ENCODE data around the gene LCT. TPM values are rescaled to one million over a fixed set of nuclear protein-coding genes. Genes with fewer than 3 reads are reported as not detected.
"Not testable (repeated sequence)": the region's sequence is repeated elsewhere in the genome, so short reads cannot be mapped to it uniquely, and the experiment has no call there.

LCT gene
- total RNA-seq, 2 experiments from 2014 or later = 0.02 to 0.05 TPM

DNA sequence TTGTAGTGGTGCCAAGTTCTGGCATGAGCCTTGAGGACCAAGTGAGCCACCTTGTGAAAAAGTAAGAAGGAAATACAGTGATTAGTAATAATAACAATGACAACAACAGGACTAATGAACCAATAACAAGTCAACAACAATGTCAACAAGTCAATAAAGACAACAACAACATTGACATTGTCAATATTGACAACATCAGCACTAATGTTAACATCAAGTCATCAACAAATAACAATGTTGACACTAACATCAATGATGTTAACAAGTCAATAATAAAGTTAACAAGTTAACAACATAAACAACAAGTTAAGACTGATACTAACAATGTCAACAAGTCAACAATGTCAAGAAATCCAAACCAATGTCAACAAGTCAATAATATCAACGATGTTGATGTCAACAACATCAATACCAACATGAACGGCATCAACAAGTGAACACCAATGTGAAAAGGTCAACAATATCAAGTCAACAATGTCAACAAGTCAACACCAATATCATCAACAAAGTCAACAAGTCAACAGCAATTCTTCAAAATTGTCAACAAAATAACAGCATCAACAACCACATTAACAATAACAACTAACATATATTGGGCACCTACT, 24.0 kb downstream of the LCT start:
- DNase-seq = no peak
- POLR2A ChIA-PET = no interaction called here
- Mint-ChIP-seq H3K27me3 (peaks cover 2% of the 10 kb centered on the region), H3K9me3 (no peaks in the 10 kb centered on the region), H3K4me1 (ENCODE audit: low read depth) (peaks cover 15% of the 10 kb centered on the region), H3K36me3 (peaks cover 2% of the 10 kb centered on the region), H3K4me3 (no peak overlapping the region), H3K27ac (no peak overlapping the region)
- CTCF ChIA-PET = interaction anchor here (11.1 kb wide), 1 partner anchor 16 kb away, joined by 77 read pairs; no protein-coding TSS in a partner anchor
- intact Hi-C loops (cut with micrococcal nuclease) = no loop called here

DNA sequence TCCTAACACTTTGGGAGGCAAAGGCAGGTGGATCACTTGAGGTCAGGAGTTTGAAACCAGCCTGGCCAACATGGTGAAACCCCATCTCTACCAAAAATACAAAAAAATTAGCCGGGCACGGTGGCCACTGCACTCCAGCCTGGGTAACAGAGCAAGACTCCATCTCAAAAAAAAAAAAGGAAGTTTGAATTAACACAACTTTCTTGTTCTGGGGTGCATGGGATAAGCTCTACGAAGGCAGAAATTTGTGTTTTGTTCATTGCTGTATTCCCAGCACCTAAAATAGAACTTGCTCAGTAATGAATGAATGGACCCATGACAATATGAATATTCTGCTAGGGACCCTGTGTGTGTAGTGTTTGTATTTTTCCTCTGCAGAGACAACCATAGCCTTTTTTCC, 29.1 kb downstream of the LCT start:
- H3K9me3 Mint-ChIP-seq; intact Hi-C loops (cut with micrococcal nuclease); H3K27ac Mint-ChIP-seq; POLR2A ChIA-PET; H3K4me3 Mint-ChIP-seq; H3K36me3 Mint-ChIP-seq; DNase-seq; H3K4me1 Mint-ChIP-seq (ENCODE audit: low read depth); H3K27me3 Mint-ChIP-seq: not testable (repeated sequence)
- CTCF ChIA-PET = interaction anchor here (1.0 to 1.6 kb wide), 3 partner anchors 10 to 12 kb away, joined by 3 to 4 read pairs (median 3); no protein-coding TSS in a partner anchor

DNA sequence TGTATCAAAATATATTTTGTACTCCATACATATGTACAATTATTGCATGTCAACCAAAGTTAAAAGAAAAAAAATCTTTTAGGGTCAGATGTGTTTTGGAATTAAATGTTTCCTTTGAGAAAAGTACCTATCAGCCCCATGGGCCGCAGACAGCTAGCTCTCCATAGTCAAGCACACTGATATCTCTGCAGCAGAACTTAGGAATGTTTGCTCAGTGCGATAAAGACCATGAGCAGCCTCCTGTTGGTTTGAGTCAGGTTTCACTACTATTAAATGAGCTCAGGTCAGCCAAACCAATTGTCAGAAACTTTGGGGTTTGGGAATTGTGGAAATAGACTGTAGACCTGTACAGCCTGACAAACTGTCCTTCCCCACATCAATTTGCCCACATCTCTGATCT, 33.7 kb downstream of the LCT start:
- Mint-ChIP-seq H3K36me3 (peaks cover 6% of the 10 kb centered on the region), H3K4me3 (no peak overlapping the region), H3K27ac (no peak overlapping the region), H3K4me1 (ENCODE audit: low read depth) (no peaks in the 10 kb centered on the region), H3K27me3 (no peaks in the 10 kb centered on the region), H3K9me3 (peaks cover 28% of the 10 kb centered on the region)
- intact Hi-C loops (cut with micrococcal nuclease) = no loop called here
- ChIA-PET POLR2A (no interaction called here), CTCF (no interaction called here)
- no peak for DNase-seq

DNA sequence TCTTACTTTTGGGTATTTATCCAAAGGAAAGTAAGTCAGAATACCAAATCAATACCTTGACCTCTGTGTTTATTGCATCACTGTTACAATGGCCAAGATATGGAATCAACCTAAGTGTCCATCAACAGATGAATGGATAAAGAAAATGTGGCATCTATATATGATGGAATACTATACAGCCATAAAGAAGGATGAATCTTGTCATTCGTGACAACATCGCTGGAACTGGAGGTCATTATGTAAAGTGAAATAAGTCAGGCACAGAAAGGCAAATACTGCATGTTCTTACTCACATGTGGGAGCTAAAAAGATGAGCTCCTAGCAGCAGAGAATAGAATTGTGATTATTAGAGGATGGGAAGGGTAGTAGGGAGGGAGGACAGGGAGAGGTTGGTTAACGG, 34.6 kb downstream of the LCT start:
- H3K4me3 Mint-ChIP-seq = no peak overlapping the region
- H3K27me3 Mint-ChIP-seq = no peaks in the 10 kb centered on the region
- H3K36me3 Mint-ChIP-seq = peaks cover 6% of the 10 kb centered on the region
- peaks cover 28% of the 10 kb centered on the region for H3K9me3 Mint-ChIP-seq
- no peak for DNase-seq
- intact Hi-C loops (cut with micrococcal nuclease) = no loop called here
- POLR2A ChIA-PET = no interaction called here
- CTCF ChIA-PET = interaction anchor here (0.6 to 1.2 kb wide), 2 partner anchors 18 to 369 kb away, joined by 3 to 4 read pairs; no protein-coding TSS in a partner anchor
- peaks cover 2% of the 10 kb centered on the region for H3K4me1 Mint-ChIP-seq (ENCODE audit: low read depth)
- H3K27ac Mint-ChIP-seq = no peak overlapping the region

DNA sequence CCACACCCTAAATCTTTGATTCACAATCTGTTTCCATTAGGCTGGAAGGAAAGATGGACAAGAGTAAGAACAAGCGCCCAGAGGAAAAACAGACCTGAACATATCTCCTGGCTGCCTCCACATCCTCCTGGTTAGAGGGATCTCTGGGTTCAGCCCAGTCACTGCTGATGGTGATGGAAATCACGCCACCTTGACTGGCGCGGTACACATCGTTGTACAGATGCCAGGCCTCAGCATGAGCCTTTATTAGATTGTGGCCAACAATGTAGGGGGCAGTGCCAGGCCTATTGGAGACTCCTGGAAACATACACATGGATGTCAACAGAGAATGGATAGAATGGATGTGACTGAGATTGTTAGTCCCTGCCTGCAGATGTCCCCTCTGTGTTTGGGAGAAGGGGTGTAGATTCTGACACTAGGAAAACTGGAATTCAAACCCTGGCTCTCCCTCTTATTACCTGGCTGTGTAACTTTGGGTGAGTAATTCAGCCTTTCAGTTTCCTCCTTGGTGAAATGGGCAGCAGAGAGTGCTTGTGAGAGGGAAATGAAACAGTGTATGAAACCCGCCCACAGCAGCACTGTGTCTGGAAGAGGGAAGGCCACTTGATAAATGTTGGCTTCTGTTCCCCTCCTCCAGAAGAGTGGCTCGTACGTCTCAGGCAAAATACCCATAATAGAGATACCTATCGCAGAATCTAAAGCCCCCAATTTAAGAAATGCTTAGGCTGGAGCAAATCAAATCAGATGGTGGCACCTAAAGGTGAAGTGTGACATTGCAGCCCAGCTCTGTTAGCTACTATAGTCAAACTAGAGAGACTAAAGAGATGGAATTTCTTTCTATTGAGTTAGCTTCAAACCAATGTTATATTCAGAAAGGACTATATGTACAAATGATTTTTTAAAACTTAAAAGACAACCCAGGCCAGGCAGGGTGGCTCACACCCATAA, 36.2 kb downstream of the LCT start:
- Mint-ChIP-seq H3K36me3 (peaks cover 6% of the 10 kb centered on the region), H3K27ac (no peak overlapping the region), H3K9me3 (peaks cover 28% of the 10 kb centered on the region), H3K4me3 (no peak overlapping the region), H3K4me1 (ENCODE audit: low read depth) (peaks cover 3% of the 10 kb centered on the region), H3K27me3 (no peaks in the 10 kb centered on the region)
- no peak for DNase-seq
- ChIA-PET POLR2A (no interaction called here), CTCF (interaction anchor here (1.0 to 6.5 kb wide), 2 partner anchors 10 to 15 kb away, joined by 4 to 77 read pairs; no protein-coding TSS in a partner anchor)
- intact Hi-C loops (cut with micrococcal nuclease) = no loop called here

DNA sequence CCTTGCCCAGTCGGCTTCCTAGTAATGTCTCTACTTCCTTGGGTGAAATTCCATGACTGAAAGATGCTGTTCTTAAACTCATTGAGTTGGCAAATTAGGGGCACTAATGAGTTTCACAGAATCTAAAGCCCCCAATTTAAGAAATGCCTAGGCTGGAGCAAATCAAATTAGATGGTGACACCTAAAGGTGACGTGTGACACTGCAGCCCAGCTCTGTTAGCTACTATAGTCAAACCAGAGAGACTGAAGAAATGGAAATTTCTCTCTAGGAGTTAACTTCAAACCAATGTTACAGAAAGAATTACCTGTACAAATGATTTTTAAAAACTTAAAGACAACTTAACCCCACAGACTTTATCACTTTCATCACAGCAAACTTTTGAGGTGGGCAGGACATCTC, 37.2 kb downstream of the LCT start:
- ChIA-PET CTCF (interaction anchor here (0.7 to 6.5 kb wide), 5 partner anchors 9 to 67 kb away, joined by 3 to 77 read pairs (median 4); no protein-coding TSS in a partner anchor), POLR2A (no interaction called here)
- Mint-ChIP-seq H3K4me3 (no peak overlapping the region), H3K36me3 (peaks cover 6% of the 10 kb centered on the region), H3K4me1 (ENCODE audit: low read depth) (peaks cover 5% of the 10 kb centered on the region), H3K9me3 (peaks cover 28% of the 10 kb centered on the region), H3K27me3 (no peaks in the 10 kb centered on the region), H3K27ac (no peak overlapping the region)
- intact Hi-C loops (cut with micrococcal nuclease) = loop anchor here (5.0 to 10.0 kb wide), 2 partner anchors 185 to 327 kb away; no protein-coding TSS in a partner anchor
- no peak for DNase-seq

DNA sequence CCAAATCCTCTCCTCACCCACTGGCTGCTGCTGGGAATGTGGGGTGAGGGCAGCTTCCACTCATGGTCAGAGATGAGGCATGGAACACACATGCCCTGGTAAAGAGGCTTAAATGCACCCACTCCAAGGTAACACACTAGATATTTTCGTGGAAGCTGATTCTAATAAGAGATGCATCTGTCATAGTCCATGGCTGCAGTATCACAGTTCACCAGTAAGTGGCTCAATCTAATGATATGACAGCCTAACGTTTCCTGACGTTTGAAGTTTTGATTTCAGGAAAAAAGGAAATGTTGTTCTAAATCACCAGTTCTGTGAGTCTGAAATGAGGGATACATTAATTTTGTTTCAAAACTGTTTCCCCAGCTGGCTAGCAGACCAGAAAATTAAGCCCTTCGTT, 38.2 kb downstream of the LCT start:
- Mint-ChIP-seq H3K4me3 (no peak overlapping the region), H3K27me3 (no peaks in the 10 kb centered on the region), H3K27ac (no peak overlapping the region), H3K9me3 (peaks cover 28% of the 10 kb centered on the region), H3K36me3 (peaks cover 6% of the 10 kb centered on the region), H3K4me1 (ENCODE audit: low read depth) (peaks cover 8% of the 10 kb centered on the region)
- CTCF ChIA-PET = interaction anchor here (0.9 to 6.5 kb wide), 16 partner anchors 11 to 809 kb away, joined by 3 to 77 read pairs (median 11); partner anchors contain the start of gene LCT
- POLR2A ChIA-PET = no interaction called here
- DNase-seq = no peak
- intact Hi-C loops (cut with micrococcal nuclease) = loop anchor here (5.0 to 10.0 kb wide), 2 partner anchors 184 to 326 kb away; no protein-coding TSS in a partner anchor

DNA sequence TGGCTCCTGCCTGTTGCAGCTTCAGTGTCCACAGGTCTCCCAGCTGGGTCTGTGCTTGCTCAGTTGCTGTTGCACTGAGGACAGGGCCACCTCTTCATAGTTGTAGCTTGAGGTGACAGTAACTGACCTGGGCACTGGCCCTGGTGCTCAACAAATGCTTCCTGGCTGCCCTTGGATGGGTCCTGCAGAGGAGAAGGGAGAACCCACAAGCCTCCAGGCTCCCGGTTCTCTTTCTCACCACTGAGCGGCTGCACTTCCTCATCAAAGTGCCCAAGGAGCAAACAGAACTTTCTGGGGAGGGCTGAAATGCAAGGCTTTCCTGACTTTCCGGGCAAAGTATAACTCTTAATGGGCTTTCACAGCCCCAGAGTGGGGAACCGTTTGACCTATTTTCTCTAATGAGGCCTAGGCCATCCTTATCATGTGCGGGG, 38.7 kb downstream of the LCT start:
- Mint-ChIP-seq H3K36me3 (peaks cover 6% of the 10 kb centered on the region), H3K9me3 (peaks cover 28% of the 10 kb centered on the region), H3K27me3 (no peaks in the 10 kb centered on the region), H3K4me1 (ENCODE audit: low read depth) (peaks cover 8% of the 10 kb centered on the region), H3K27ac (no peak overlapping the region), H3K4me3 (no peak overlapping the region)
- CTCF ChIA-PET = interaction anchor here (0.6 to 6.5 kb wide), 33 partner anchors 8 to 809 kb away, joined by 3 to 77 read pairs (median 5); partner anchors contain the start of gene LCT
- POLR2A ChIA-PET = no interaction called here
- intact Hi-C loops (cut with micrococcal nuclease) = loop anchor here (5.0 to 10.0 kb wide), 2 partner anchors 183 to 326 kb away; no protein-coding TSS in a partner anchor
- no peak for DNase-seq

DNA sequence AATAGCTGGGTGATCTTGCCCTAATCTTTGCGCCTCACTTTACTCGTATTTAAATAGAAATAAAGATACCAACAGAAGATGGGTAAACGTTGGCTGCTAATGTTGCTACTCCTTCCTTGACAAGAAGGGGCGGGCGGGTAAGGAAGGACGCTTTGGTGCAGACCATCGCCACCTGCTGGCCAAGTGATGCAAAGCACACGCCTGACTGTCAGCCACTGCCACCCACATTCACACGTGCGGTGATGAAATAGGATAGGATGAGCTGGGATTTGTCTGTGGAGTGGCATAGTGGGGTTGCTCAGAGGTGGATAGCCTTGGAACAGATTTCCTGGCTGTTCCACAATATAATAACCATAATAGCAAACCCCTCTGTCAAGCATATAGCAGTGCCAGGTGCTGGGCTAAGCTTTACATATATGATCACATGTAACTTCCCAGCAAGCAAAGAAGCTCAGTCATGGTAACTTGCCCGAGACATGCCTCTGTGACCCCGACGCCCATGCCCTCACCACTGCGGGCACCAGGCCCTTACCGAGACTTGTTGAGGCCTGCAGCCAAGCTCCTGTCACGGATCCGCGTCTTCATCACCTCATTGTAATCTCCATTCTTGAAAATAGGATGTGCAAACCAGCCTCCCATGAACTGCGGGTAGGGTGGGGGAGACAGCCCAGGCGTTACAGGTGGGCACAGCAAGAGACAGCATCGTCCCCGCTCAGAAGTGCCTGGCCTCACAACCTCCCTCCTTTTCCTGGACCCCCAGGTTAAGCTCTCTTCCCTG, 39.3 kb downstream of the LCT start:
- intact Hi-C loops (cut with micrococcal nuclease) = loop anchor here (1.0 to 10.0 kb wide), 4 partner anchors 23 to 809 kb away; no protein-coding TSS in a partner anchor
- Mint-ChIP-seq H3K27me3 (no peaks in the 10 kb centered on the region), H3K4me1 (ENCODE audit: low read depth) (peaks cover 12% of the 10 kb centered on the region), H3K36me3 (peaks cover 6% of the 10 kb centered on the region), H3K27ac (no peak overlapping the region), H3K9me3 (peaks cover 28% of the 10 kb centered on the region), H3K4me3 (no peak overlapping the region)
- peak; percentile 89 for DNase-seq
- ChIA-PET CTCF (interaction anchor here (0.6 to 6.5 kb wide), 43 partner anchors 8 to 808 kb away, joined by 3 to 77 read pairs (median 4); partner anchors contain the start of gene LCT), POLR2A (no interaction called here)

DNA sequence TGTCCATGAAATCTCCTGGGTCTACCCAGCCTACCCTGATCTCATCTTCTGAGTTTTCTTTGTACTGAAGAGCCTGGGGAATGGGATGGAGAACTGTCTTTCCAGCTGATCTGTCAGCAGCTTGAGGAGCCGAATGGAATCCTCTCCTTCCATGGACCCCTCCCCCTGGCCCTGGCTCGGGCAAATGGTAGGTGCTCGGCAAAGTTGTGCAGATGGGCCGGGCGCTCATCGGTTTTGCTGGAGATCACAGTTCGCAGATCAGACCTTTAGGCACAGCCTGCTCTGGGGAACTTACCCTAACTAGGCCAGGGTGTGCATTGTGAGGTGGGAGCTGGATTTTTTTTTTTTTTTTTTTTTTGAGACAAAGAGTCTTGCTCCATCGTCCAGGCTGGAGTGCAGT, 40.4 kb downstream of the LCT start:
- intact Hi-C loops (cut with micrococcal nuclease) = loop anchor here (1.0 to 10.0 kb wide), 4 partner anchors 24 to 808 kb away; no protein-coding TSS in a partner anchor
- Mint-ChIP-seq H3K27ac (no peak overlapping the region), H3K4me1 (ENCODE audit: low read depth) (peaks cover 18% of the 10 kb centered on the region)

DNA sequence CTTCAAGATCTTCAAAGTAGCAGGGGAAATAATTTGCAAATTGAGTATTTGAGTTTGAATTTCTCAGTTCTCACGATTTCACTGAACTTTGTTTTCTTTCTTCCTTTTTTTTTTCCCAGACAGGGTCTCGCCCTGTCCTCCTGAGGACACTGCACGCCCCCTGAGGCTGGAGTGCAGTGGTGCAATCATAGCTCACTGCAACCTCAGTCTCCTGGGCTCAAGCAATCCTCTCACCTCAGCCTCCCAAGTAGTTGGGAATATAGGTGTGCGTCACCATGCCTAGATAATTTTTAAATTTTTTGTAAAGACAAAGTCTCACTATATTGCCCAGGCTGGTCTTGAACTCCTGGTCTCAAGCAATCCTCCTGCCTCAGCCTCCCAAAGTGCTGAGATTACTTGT, 41.3 kb downstream of the LCT start:
- CTCF ChIA-PET = interaction anchor here (0.6 to 6.5 kb wide), 4 partner anchors 20 to 791 kb away, joined by 3 to 77 read pairs (median 18); no protein-coding TSS in a partner anchor
- H3K27ac Mint-ChIP-seq, H3K27me3 Mint-ChIP-seq, H3K36me3 Mint-ChIP-seq, H3K4me3 Mint-ChIP-seq, POLR2A ChIA-PET, DNase-seq: not testable (repeated sequence)
- intact Hi-C loops (cut with micrococcal nuclease) = loop anchor here (2.0 to 10.0 kb wide), 3 partner anchors 181 to 807 kb away; no protein-coding TSS in a partner anchor
- Mint-ChIP-seq H3K9me3 (peaks cover 12% of the 10 kb centered on the region), H3K4me1 (ENCODE audit: low read depth) (peaks cover 18% of the 10 kb centered on the region)

More for the DNA sequence above, 40.4 kb downstream of the LCT start:
- no peak for DNase-seq
- Mint-ChIP-seq H3K9me3 (peaks cover 18% of the 10 kb centered on the region), H3K27me3 (no peaks in the 10 kb centered on the region), H3K36me3 (peaks cover 6% of the 10 kb centered on the region), H3K4me3 (no peak overlapping the region)
- ChIA-PET CTCF (interaction anchor here (0.7 to 6.5 kb wide), 22 partner anchors 8 to 807 kb away, joined by 3 to 77 read pairs (median 11); no protein-coding TSS in a partner anchor), POLR2A (no interaction called here)

Measured in activated CD4-positive, alpha-beta memory T cell treated with anti-CD3 and anti-CD28 coated beads for 36 hours (primary cell).